K562 (cell line): ENCODE data around the gene COQ7. TPM values are rescaled to one million over a fixed set of nuclear protein-coding genes. Genes with fewer than 3 reads are reported as not detected.

Source experiments
- ATAC-seq: fragments of 200-7000 bp; cut with Tn5 transposase; 3 replicates; pipeline ENCODE4 v1.9.1; 2020; ENCODE audit warnings: moderate library complexity
- BruUV-seq: library from RNA; stranded (reverse); fragments of 400-500 nt; replicated peaks from 2 replicates; lab custom pipeline; 2021; lab: Mats Ljungman, UMichigan
- CTCF ChIA-PET: fragments of 300-600 bp; formaldehyde crosslinking; extraction: SDS; loops from one replicate; lab custom pipeline; 2021; ENCODE audit warnings: low intra/inter-chr PET ratio; lab: Yijun Ruan, JAX
- POLR2A ChIA-PET: fragments of 300-600, 350-650 bp; sonication (Branson Sonifier 250); formaldehyde crosslinking; extraction: SDS; loops from one replicate; lab custom pipeline; 2021; ENCODE audit warnings: antibody characterized with exemption, inconsistent platforms; lab: Yijun Ruan, JAX
- DNase-seq, 4 experiments: peaks; one replicate each; pipeline versions ENCODE4 v3.0.0 to v3.0.0-alpha.2; 2011 to 2018; ENCODE audit warnings: low spot score in 3 of 4, mixed read lengths in 3 of 4; ENCODE audit errors: extremely low read depth in 1 of 4
- FAIRE-seq: peaks from 2 replicates; lab custom pipeline; 2011; peaks lifted over from hg19 to GRCh38; lab: Jason Lieb, UNC
- H2AFZ ChIP-seq: 2 replicates; pipeline ENCODE4 v1.6.0; 2011; ENCODE audit warnings: low read depth, low read length, control low read depth, inconsistent platforms
- H3K27ac ChIP-seq: fragments of 200-600 bp; 3 replicates; pipeline ENCODE4 v1.8.0; 2011; ENCODE audit warnings: low read depth, mild to moderate bottlenecking, control low read depth, inconsistent platforms, low read length, moderate library complexity, mixed read lengths; ENCODE audit errors: extremely low read depth
- H3K27me3 ChIP-seq, 2 experiments: fragments of 300-600 bp in 1 of 2; 2 replicates in 1 of 2; 3 replicates in 1 of 2; pipeline versions ENCODE4 v1.6.0 to v1.8.0; 2011; ENCODE audit warnings: inconsistent platforms in 2 of 2, low read length in 2 of 2, mild to moderate bottlenecking in 1 of 2, mixed read lengths in 1 of 2, moderate library complexity in 1 of 2; ENCODE audit not compliant: control insufficient read depth in 2 of 2, insufficient read depth in 2 of 2
- H3K36me3 ChIP-seq: fragments of 300-600 bp; 3 replicates; pipeline ENCODE4 v1.8.0; 2011; ENCODE audit warnings: mild to moderate bottlenecking, low read length, inconsistent platforms; ENCODE audit not compliant: control insufficient read depth, insufficient read depth
- H3K4me1 ChIP-seq, 2 experiments: fragments of 200-600 bp in 1 of 2; replicated peaks in 1 of 2; 2 replicates in 1 of 2; 3 replicates in 1 of 2; pipeline versions ENCODE4 v1.5.1 to v1.8.0; 2011; ENCODE audit warnings: inconsistent platforms in 2 of 2, low read length in 2 of 2, mild to moderate bottlenecking in 1 of 2, mixed read lengths in 1 of 2, moderate library complexity in 1 of 2; ENCODE audit not compliant: control insufficient read depth in 2 of 2, insufficient read depth in 2 of 2
- H3K4me2 ChIP-seq: 2 replicates; pipeline ENCODE4 v1.6.1; 2011; ENCODE audit warnings: low read length, control low read depth, inconsistent platforms, mixed read lengths; ENCODE audit not compliant: insufficient read depth
- H3K4me3 ChIP-seq: fragments of 200-600 bp; sonication (generic), shearing (Covaris generic); 2 replicates; pipeline ENCODE4 v1.5.1; 2016; ENCODE audit warnings: control low read depth, inconsistent platforms
- H3K79me2 ChIP-seq: fragments of 200-600 bp; 3 replicates; pipeline ENCODE4 v1.8.0; 2011; ENCODE audit warnings: low read length, inconsistent platforms; ENCODE audit not compliant: control insufficient read depth, insufficient read depth
- H3K9ac ChIP-seq, 2 experiments: 2 replicates each; pipeline versions ENCODE4 v1.6.0 to v1.6.1; 2011; ENCODE audit warnings: low read depth in 2 of 2, low read length in 2 of 2, control low read depth in 1 of 2, inconsistent platforms in 1 of 2, mild to moderate bottlenecking in 1 of 2, mixed read lengths in 1 of 2; ENCODE audit not compliant: insufficient read depth in 1 of 2
- H3K9me1 ChIP-seq: one replicate; pipeline ENCODE4 v1.6.0; 2011; ENCODE audit warnings: inconsistent platforms, mild to moderate bottlenecking, low read length, moderate library complexity; ENCODE audit not compliant: control insufficient read depth, insufficient read depth
- H3K9me3 ChIP-seq: replicated peaks from 2 replicates; pipeline ENCODE4 v1.5.1; 2011; ENCODE audit warnings: low read depth, low read length, inconsistent platforms; ENCODE audit not compliant: control insufficient read depth, insufficient read depth
- H4K20me1 ChIP-seq: replicated peaks from 2 replicates; pipeline ENCODE4 v1.6.1; 2011; ENCODE audit warnings: low read length, inconsistent platforms, mixed read lengths; ENCODE audit not compliant: control insufficient read depth, insufficient read depth
- CBX2 ChIP-seq: fragments of 200-600 bp; sonication (generic); IDR thresholded peaks from one replicate; pipeline ENCODE4 v1.6.1; 2012; ENCODE audit warnings: mild to moderate bottlenecking, low read length, inconsistent platforms; ENCODE audit not compliant: insufficient read depth, poor library complexity, severe bottlenecking
- ELF1 ChIP-seq: fragments of 200-800 bp; sonication (Bioruptor generic); IDR thresholded peaks from 2 replicates; pipeline ENCODE4 v1.6.1; 2016; ENCODE audit warnings: missing genetic modification characterization, missing compliant biosample characterization
- ETV5 ChIP-seq: sonication (generic); formaldehyde crosslinking; IDR thresholded peaks from 2 replicates; pipeline ENCODE4 v1.4.0; 2020; ENCODE audit warnings: low read depth, mild to moderate bottlenecking, missing genetic modification reagents
- NFATC3 ChIP-seq: fragments of 450-650 bp; IDR thresholded peaks from 2 replicates; pipeline ENCODE4 v1.6.1; 2017; ENCODE audit warnings: mild to moderate bottlenecking
- NR2C2 ChIP-seq, 2 experiments: fragments of 200-800 bp in 1 of 2; sonication (Bioruptor generic) in 1 of 2; sonication (generic) in 1 of 2; formaldehyde crosslinking in 1 of 2; IDR thresholded peaks; 2 replicates each; pipeline versions ENCODE4 v1.6.1 to v1.8.0; 2016 to 2022; ENCODE audit warnings: mild to moderate bottlenecking in 1 of 2, missing compliant biosample characterization in 1 of 2, missing genetic modification characterization in 1 of 2, missing genetic modification reagents in 1 of 2
- RCOR1 ChIP-seq, 2 experiments: IDR thresholded peaks; 2 replicates each; pipeline ENCODE4 v1.6.1; 2012; ENCODE audit warnings: low read depth in 2 of 2, low read length in 2 of 2, borderline replicate concordance in 1 of 2, improper control_type of control experiment in 1 of 2
- SAFB ChIP-seq: fragments of 200-400 bp; formaldehyde crosslinking; IDR thresholded peaks from 2 replicates; pipeline ENCODE4 v1.6.1; 2017; ENCODE audit warnings: low read depth, low read length, borderline replicate concordance
- ZNF24 ChIP-seq: fragments of 450-650 bp; IDR thresholded peaks from 2 replicates; pipeline ENCODE4 v1.6.1; 2016
- WGBS: fragments of 100-300 bp; shearing (Covaris generic); methylation state at CpG from one replicate; pipeline ENCODE4 v1.1.6; 2016; ENCODE audit warnings: low coverage, mixed read lengths; ENCODE audit not compliant: insufficient coverage; ENCODE audit errors: missing lambda C conversion rate; 5-methylcytosine and 5-hydroxymethylcytosine counted together
- in situ Hi-C: fragments of 300-500 bp; cut with MboI; formaldehyde crosslinking; loops from 4 replicates; pipeline ENCODE4 v1.15.0; 2018; ENCODE audit warnings: inconsistent platforms, mixed read lengths
- intact Hi-C: fragments of 100-400 bp; cut with micrococcal nuclease; formaldehyde crosslinking; loops from 2 replicates; pipeline ENCODE4 v1.14.2; 2022
- polyA plus RNA-seq, 8 experiments: library from polyadenylated mRNA; depleted of rRNA in 4 of 8; stranded (reverse) in 5 of 8; unstranded in 3 of 8; fragments of >200 nt; fragmentation: Nextera tagmentation in 2 of 8; fragmentation: Illumina TruSeq in 1 of 8; extraction: Ambion mirVana in 2 of 8; extraction: Trizol in 1 of 8; gene quantifications; 2 replicates each; pipeline versions ENCODE4 v1.2.1 to v1.2.3, GENCODE V29; 2011 to 2014; ENCODE audit warnings: inconsistent platforms in 1 of 8, missing spikeins in 1 of 8
- total RNA-seq, 7 experiments: library from RNA; depleted of rRNA in 6 of 7; stranded (reverse); fragments of >200 nt in 6 of 7; fragmentation: Illumina TruSeq in 2 of 7; extraction: Trizol in 2 of 7; gene quantifications; 2 replicates each; pipeline versions ENCODE4 v1.2.1 to v1.2.3, GENCODE V29; 2011 to 2021; ENCODE audit warnings: low replicate concordance in 1 of 7
- TF ChIP-seq, protein P1 (sequence below): sonication (generic); formaldehyde crosslinking; IDR thresholded peaks from 2 replicates; pipeline ENCODE4 v1.8.0; 2022; ENCODE audit warnings: mild to moderate bottlenecking, missing genetic modification reagents
- TF ChIP-seq, protein P2 (sequence below): fragments of 450-650 bp; IDR thresholded peaks from 2 replicates; pipeline ENCODE4 v1.7.1; 2018; ENCODE audit warnings: mild to moderate bottlenecking, low read depth; ENCODE audit not compliant: partially characterized antibody

The COQ7 gene
- total and polyA plus RNA-seq, 9 of the 15 experiments (the other 6 are each of a cell fraction or from before 2014, with no cell fraction given): 2.3 to 26.1 (median 15.2) TPM

DNA sequence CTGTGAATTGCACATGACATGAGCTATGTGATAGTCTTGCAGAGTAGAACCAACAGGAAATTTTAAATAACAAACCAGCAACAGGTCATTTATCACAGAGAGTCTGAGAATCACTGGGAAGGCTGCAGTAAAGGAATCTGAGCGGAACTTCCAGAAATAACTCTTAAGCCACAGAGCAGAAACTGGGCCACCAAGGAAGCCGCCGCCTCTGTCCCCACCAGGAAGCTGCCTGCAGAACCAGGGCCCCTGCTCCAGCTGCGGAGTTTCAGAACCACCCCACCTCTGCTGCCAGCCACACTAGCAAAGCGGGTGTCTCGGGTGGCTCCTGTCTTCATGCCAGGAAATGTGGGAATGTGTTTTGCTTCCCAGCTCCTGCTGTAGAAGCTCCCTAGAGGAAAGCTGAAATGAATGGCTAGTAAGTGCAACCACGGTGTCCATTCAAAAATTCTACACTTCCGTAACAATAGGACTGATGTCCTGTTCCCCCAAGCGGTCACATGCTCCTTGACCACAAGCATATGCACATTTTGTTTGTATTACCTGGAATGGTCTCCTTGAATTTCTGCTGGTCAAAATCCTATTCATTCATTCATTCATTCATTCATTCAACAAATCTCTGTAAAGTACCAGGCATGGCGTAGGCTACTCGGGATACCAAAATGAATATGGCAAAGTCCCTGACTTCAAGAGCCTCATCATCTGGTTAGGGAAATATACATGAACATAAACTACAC is 38.6 kb downstream of the COQ7 start:
- DNase-seq (no peak), FAIRE-seq (no peak), ATAC-seq (no peak)
- no peak overlapping the region for H2AFZ ChIP-seq
- H3K4me1 ChIP-seq: no peaks in the 10 kb centered on the region
- POLR2A ChIA-PET: interaction anchor here (0.6 to 1.2 kb wide), 2 partner anchors 11 to 273 kb away, joined by 3 read pairs; no protein-coding TSS in a partner anchor
- no peak overlapping the region for H3K4me2 ChIP-seq
- H3K9ac ChIP-seq: no peak overlapping the region
- H3K79me2 ChIP-seq: no peaks in the 10 kb centered on the region
- no TSS peak for BruUV-seq
- in situ Hi-C loops (no loop called here), intact Hi-C loops (no loop called here)
- 39% methylated on average over 9 of the region's 11 CpGs for WGBS
- no peaks in the 10 kb centered on the region; the same call in 1 of the 2 replicates for H4K20me1 ChIP-seq
- no peaks in the 10 kb centered on the region for H3K36me3 ChIP-seq
- CTCF ChIA-PET: no interaction called here
- no peak overlapping the region for H3K27ac ChIP-seq
- no peak overlapping the region for H3K4me3 ChIP-seq
- H3K27me3 ChIP-seq: peaks cover 3 to 9% of the 10 kb centered on the region in 2 experiments; a peak in 1 of 5 replicates
- no peaks in the 10 kb centered on the region for H3K9me1 ChIP-seq
- TF ChIP-seq ZNF24: peak; percentile 86
- TF ChIP-seq, protein P1, sequence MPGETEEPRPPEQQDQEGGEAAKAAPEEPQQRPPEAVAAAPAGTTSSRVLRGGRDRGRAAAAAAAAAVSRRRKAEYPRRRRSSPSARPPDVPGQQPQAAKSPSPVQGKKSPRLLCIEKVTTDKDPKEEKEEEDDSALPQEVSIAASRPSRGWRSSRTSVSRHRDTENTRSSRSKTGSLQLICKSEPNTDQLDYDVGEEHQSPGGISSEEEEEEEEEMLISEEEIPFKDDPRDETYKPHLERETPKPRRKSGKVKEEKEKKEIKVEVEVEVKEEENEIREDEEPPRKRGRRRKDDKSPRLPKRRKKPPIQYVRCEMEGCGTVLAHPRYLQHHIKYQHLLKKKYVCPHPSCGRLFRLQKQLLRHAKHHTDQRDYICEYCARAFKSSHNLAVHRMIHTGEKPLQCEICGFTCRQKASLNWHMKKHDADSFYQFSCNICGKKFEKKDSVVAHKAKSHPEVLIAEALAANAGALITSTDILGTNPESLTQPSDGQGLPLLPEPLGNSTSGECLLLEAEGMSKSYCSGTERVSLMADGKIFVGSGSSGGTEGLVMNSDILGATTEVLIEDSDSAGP: no peak
- no peaks in the 10 kb centered on the region for H3K9me3 ChIP-seq

DNA sequence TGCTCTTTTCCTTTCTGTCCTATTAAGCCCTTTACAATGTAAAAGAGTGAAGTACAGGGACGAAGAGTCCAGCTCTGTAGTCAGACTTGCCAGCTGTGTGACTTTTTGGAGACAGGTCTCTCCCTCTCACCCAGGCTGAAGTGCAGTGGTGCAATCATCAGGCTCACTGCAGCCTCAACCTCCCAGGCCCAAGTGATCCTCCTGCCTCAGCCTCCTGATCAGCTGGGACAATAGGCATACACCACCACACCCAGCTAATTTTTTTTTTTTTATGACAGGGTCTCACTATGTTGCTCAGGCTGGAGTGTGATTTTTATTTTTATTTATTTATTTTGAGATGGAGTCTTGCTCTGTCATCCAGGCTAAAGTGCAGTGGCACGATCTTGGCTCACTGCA is 39.2 kb downstream of the COQ7 start:
- ChIA-PET POLR2A (interaction anchor here (1.0 to 1.5 kb wide), 2 partner anchors 10 to 13 kb away, joined by 4 read pairs; no protein-coding TSS in a partner anchor), CTCF (no interaction called here)
- Histone ChIP-seq H3K9ac (no peak overlapping the region), H3K4me3 (no peak overlapping the region), H3K36me3 (no peaks in the 10 kb centered on the region), H3K79me2 (no peaks in the 10 kb centered on the region), H3K4me2 (no peak overlapping the region), H2AFZ (no peak overlapping the region), H3K9me1 (no peaks in the 10 kb centered on the region), H3K27ac (no peak overlapping the region), H3K4me1 (no peaks in the 10 kb centered on the region), H3K27me3 (peaks cover 3 to 9% of the 10 kb centered on the region in 2 experiments; a peak in 1 of 5 replicates), H4K20me1 (no peaks in the 10 kb centered on the region; the same call in 1 of the 2 replicates), H3K9me3 (no peaks in the 10 kb centered on the region)
- intact Hi-C loops: no loop called here
- in situ Hi-C loops: no loop called here
- no peak for DNase-seq
- WGBS: 82% methylated on average over 2 of the region's 2 CpGs
- ATAC-seq: no peak
- no peak for FAIRE-seq
- no TSS peak for BruUV-seq
- TF ChIP-seq NFATC3 (no peak), RCOR1 (IDR thresholded peaks at IDR 0.05; ENCODE audit: borderline replicate concordance in 1 of 2, low read depth in 2 of 2, low read length in 2 of 2) (no peak), NR2C2 (CRISPR knock-in tag; IDR thresholded peaks at IDR 0.05) (no peak), NR2C2 (tag; IDR thresholded peaks at IDR 0.05) (no peak), ELF1 (tag) (no peak), CBX2 (no peak), ETV5 (CRISPR knock-in tag) (no peak), SAFB (no peak)
- TF ChIP-seq, protein P2, sequence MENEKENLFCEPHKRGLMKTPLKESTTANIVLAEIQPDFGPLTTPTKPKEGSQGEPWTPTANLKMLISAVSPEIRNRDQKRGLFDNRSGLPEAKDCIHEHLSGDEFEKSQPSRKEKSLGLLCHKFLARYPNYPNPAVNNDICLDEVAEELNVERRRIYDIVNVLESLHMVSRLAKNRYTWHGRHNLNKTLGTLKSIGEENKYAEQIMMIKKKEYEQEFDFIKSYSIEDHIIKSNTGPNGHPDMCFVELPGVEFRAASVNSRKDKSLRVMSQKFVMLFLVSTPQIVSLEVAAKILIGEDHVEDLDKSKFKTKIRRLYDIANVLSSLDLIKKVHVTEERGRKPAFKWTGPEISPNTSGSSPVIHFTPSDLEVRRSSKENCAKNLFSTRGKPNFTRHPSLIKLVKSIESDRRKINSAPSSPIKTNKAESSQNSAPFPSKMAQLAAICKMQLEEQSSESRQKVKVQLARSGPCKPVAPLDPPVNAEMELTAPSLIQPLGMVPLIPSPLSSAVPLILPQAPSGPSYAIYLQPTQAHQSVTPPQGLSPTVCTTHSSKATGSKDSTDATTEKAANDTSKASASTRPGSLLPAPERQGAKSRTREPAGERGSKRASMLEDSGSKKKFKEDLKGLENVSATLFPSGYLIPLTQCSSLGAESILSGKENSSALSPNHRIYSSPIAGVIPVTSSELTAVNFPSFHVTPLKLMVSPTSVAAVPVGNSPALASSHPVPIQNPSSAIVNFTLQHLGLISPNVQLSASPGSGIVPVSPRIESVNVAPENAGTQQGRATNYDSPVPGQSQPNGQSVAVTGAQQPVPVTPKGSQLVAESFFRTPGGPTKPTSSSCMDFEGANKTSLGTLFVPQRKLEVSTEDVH: no peak
